Measurements from ENCODE around the gene PSMB9.
A peak's percentile ranks its signal among the peaks of the same experiment; 100 is the strongest.

The PSMB9 gene

DNA sequence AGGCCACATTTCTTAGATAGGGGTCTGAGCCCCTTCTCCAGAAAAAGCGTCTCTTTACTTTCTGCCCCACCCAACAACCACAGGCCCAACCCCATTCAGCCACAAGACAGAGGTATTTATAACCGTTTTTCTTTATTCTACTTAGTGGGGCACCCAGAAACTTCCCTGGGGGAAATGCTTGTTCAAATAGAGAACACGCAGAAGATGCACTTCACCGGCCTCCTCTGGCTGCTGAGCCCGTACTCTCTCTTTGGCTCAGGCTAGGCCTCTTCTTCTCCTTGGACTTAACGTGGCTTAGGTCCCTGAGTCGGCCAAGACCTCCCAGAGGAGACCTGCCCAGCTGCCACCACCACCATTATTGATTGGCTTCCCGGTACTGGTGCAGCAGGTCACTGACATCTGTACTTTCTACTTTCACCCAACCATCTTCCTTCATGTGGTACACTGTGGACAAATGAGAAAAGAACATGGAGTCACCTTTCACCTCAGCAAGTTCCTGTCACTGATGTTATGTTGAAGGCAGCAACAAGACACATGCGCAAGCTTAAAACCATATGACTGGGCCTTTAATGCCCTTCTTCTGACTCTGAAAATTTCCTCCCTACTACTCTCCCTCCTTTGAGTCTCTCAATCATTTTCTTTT lies 13.3 kb upstream of the PSMB9 start:
- no peak for DNase-seq

DNA sequence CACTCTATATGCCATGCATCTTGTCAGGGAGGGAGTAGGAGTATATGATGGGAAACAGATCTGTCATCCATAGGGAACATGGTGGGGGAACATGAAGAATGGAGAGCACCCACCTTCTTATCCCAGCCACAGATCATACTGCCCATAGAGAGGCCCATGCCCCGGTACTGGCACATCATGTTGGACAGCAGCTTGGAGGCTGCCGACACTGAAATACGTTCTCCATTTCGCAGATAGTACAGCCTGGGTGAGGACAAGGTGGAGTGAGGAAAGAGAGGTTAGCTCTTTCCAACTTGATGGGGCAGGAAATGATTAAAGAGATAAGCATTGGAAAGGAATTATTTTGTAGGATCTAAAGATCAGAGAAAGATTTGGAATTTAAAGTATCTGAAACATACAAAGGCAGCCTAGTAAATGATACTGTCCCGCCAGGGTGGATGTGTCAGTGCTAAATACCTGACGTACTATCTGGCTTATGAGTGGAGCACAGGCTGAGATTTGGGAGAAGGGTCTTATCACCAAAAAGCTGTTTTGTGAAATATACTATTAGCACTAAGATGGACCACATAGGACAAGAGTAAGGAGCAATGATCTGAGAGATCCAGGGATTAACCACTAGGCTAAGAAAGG lies 11.9 kb upstream of the PSMB9 start:
- no peak for DNase-seq

DNA sequence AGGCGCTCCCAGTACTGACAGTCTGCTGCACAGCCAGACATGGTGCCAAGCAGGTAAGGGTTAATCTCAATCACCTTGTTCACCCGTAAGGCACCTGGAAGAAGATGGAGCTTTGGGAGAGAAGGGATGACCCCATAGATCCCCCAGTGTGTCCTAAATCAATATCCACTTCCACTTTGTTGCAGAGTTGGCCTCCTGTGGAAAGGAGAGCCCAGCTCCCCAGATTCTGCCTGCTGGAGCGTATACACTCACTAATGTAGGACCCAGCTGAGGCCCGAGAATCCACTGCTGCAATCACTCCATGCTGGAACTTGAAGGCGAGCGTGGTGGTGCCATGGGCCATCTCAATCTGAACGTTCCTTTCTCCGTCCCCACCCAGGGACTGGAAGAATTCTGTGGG lies 11.3 kb upstream of the PSMB9 start:
- no peak for DNase-seq

DNA sequence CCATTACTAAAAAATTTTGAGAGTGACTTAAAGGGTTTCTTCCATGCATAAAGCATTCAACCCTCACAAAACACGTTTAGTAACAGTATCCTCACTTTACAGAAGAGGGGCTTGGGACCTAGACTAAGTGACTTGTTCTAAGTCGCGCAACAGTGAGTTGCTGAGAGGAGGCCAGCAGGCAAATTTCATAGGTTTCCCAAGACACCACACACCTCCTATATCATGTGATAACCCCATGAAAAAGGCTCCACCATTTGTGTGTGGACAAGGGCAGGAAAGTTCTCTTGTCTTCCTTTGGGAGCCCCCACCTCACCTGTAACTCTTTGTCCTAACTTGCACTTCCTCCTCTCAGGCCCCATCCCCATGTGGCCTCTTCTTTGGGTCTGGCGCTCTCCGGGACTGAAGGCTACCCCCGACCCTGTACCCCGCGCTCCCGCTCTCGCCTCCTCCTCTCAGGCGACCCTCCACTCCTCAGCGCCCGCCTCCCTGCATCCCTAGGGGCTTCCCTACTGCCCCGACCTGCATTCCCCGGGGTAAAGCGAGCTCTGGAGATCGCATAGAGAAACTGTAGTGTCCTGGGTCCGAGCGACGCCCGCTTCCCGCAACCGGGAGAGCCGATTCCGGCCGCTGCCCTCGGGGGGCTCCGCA lies 10.5 kb upstream of the PSMB9 start:
- no peak for DNase-seq

DNA sequence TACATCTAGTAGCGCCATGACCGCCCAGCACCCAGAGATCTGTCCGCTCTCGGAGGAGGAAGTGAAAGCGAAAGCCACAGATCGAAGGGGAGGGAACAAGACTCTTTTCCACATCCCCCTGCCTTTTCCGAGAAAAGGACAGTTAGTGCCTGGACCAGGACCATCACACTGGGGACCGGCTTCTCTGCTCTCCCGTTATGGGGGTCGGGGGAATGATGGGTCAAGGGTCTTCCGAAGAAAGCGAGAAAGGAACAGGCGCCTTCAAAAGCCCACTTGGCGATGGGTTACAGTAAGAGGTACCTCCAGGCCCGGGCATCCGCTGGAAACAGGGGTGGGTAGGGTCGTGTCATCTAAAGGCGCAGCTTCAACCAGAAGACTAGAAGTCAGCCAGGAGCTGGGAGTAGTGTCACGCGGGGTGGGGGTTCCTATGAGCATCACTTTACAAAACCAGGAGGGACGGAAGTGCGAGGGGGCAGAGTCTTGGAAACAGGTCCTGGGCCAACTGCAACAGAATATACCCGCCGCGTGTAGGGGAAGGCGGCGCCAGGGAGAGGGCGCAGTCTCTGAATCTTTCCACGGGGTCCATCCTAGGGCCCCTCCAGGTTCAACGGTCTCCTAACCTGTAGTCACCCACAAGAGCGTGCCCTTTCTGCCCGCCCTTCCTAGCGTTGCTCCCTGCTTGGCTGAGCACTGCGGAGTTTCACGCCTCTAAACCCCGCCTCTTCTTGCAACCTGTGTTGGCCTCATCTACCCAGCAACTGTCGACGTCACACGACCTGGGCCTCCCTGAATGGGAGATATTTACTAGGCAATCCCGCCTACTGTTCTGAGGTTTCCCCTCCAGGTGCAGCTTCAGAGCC lies 9.8 kb upstream of the PSMB9 start, which contains the start of gene PSMB8:
PSMB8 (minus strand) TSS at position 69 of the 860 bp plus-strand sequence; CDS start at position 18, 51 bp downstream.
- DNase-seq = peak; percentile 92 to 99

DNA sequence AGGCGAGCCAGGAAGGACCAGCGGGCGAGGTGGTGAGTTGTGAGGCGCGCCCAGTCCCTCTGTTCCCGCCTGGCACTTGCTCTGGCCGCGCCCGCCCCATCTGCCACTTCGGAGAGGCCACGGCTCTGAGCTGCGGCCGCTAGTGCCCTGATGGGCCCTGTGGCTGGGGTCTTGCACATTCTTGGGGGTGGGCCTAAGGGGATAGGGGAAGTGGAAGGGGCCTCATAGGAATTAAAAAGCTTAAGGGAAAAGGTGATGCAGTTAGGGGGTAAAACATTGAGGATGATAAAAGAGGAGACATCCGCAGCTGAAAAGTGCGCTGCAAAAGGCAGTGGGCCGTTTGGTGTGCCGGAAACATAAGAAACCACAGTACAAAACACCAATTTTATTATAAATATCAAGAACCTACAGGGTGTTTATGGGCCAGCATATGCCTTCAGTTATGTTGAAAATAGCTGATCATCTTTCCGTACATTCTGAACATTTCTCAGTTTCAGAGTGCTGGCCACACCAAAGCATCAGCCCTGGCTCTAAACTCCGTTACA lies 9.1 kb upstream of the PSMB9 start:
- DNase-seq = no peak

DNA sequence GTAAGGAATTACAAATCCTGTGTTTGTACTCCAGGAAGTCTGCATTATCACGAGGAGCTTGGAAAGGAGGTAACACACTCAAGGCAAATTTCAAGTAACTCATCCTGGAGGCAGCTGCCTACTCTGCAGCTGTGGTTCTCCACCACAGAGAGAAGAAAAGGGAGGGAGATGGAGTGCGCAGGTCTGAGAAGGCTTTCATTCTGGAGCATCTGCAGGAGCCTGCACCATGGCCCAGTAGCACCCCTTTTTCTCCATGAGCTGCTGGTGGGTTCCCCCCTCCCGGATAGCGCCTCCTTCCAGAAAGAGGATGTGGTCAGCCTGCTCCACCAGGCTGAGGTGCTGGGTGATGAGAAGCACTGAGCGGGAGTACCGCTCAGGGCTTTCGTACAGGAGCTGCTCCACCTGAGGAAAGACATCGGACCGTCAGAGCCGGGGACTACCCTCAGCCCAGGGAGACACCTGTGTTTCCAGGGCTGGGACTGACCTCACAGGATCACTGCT lies 8.6 kb upstream of the PSMB9 start:
- peak in 1 of 2 donors; percentile 34 for DNase-seq

DNA sequence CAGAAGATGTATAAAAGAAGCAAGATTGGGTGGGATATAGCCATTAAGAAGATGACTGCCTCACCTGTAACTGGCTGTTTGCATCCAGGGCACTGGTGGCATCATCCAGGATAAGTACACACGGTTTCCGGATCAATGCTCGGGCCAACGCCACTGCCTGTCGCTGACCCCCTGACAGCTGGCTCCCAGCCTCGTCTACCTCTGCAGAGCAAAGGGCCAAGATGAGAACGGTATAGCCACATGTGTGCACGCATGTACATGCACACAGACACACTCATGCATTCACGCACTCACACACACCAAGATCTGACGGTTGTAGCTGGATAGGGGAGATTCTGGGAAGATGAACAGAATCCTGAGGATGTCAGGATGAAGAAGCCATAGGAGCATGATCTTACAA lies 7.0 kb upstream of the PSMB9 start:
- no peak for DNase-seq

DNA sequence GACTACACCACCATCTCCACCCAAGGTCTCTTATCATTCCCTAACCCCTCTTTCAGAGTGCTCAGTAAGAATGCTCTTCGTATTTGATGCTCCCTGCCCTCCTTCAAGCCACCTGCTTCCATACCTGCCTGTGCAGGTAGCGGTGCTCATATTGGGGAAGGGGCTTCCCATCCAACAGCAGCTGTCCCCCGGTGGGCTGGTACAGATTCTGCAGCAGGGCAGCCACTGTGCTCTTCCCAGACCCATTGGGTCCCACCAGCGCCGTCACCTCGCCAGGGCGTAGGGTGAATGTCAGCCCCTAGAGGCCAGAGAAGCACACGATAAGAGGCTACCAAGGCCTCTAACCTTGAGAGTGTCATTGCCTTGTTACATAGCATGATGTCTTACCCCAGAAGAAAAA lies 6.2 kb upstream of the PSMB9 start:
- DNase-seq = no peak

DNA sequence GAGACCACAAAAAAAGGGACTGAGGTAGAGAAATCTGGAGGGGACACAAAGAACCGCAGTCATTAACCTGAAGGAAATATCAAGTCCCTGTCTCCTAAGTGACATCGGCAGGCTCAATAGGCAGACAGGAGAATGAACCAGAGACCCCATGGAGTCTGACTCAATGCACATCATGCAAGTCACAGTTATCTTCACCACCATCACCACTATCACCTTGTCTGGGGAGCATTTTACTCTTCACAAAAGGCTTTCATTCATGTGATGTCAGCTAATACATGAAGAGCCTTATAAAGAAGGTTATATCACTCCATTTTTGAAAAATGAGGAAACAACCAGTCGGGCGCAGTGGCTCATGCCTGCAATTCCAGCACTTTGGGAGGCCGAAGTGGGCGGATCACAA lies 4.9 kb upstream of the PSMB9 start:
- no peak for DNase-seq

DNA sequence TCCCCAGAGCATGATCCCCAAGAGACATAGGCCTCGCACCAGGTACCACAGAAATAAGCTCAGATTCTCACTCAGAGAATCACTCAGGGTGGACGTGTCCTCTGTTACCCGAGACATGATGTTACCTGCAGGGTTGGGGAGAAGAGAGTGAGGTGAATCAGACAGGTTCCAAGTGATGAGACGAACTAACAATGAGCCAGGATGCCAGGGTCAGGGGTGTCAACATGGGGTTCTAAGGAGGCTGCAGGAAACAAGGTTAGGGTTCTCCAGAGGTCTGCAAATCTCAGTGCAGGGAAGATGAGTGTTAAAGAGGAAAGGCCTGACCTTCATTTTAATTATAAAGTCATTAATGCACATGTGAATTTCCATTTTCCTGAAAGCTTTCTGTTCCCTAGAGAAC lies 3.0 kb upstream of the PSMB9 start:
- no peak for DNase-seq

DNA sequence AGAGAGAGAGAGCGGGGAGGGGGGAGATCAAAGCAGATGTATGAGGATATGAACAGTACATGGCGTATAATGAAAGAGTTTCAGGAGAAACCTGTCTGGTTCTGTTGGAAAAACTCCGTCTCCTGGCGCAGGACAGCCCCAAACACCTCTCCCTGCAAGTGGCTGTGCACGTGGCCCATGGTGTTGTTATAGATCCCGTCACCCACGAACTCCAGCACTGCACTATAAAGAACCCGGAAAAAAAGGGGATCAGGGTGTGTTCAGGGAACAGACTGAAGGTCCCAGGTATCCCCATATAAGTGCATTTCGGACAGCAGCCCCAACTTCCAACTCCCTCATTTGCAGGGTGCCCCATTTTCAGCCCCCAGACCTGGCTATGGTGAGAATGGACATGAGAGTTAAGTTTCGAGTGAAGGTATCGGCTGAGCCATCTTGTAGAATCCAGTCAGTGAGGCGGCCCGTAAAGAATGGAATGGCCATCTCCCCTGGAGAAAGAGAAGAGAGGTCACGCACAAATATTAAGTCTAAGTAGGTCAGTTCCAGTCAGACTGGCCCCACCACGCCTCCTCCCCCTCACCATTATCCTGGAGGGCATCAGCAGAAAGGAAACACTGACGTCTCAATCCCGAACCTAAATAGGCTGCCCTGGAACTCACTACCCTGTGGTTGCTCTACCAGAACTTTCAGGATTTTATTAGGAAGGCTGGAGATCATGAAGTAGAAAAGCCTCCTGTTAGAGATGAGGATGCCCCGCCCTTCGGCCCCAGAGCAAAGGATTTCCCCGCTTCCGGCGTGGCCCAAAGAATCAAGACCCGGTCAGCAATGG lies 1.8 kb upstream of the PSMB9 start:
- no peak for DNase-seq

DNA sequence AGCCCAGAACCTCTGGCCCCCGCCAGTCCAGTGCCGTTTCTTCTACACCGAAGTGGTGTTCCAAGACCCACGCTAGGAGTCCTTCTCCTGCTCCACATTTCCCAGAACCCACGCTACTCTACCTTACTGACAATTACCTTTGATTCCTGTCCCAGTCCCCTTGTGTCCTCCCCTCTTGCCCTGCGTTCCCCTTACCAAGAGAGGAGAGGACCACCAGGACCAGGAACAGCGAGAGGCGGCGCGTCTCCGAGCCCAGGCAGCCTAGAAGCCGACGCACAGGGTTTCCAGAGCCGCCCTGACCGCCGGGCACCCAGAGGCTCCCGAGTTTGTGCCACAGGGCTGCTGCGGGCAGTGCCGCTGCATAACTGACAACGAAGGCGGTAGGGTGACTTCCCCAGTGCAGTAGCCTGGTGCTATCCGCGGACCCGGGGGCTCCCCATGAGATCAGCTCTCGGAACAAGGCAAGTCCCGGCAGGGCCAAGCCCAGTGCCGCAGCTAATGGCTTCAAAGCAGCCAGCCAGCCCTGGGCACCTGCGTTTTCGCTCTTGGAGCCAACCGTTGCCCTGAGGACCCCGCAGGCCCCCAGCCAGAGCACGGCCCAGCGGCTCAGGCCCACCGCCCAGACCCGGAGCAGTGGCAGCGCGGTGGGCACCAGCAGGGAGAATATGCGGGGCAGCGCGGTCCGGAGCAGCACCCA lies 1.0 kb upstream of the PSMB9 start:
- peak; percentile 73 to 84 for DNase-seq

DNA sequence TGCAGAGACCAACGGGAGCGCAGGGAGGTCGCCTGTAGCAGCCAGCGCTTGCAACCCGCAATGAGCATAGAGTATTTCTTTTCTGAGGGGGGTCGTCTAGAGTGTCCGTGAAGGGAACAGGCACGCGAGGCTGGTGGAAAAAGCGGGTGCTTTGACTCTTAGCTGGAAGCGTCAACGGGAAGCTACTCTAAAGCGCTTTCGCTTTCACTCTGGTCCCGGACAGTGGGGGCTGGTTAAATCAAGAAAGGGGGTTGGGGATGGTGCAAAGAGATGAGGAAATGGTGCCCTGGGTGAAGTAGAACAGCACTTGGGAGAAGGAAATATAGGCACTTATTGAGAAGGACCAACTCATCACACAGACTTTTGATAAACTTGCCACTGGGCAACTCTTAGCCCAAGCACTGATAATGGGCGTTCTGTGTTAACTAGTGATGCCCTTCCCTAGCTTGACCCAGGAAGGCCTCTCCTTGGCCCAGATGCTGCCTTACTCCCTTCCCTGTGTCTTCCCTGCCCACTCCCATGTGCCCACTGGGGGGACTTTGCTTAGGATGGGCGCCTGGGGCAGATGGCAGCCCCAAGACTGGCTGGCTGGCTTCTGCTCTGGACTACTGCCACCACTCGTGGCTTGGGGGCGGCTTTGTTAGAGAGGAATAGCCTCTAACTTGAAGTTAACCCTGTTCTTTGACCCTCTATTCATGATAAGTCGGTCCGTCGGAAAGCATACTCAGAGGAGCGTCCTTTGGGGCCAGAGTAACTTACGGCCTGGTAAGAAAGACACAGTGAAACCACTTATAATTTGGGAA lies 585 bp downstream of the PSMB9 start:
- DNase-seq = peak; percentile 68 to 71

DNA sequence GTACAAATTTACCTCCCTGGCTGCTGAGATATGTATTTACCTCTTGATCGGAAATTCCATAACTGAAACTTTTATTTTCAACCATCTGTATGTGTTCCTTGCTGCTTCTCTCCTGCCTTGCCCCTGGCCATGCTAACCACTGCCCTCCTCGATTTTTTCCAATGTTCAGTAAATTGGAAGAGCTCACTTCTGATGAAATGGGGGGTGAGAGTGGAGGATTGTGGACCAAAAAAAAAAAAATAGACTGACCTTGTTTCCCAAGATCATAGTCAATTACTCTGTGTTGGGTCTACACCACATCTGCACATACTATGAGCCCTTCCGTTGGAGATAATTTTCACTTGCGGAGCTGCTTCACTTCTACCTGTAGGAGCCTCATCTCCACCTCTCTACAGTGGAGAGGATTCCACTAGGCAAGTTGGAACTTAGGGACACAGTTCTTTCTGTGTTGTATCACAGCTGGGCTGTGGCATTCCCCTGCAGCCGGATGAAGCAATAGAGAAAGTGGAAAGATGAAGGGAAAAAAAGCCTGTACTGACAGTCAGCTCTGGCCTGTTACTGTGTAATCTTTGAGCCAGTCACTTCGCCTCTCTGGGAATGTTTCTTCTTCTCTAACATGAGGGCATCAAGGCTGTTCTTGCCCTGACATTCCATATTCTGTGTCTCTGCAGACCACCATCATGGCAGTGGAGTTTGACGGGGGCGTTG lies 1.6 kb downstream of the PSMB9 start:
- DNase-seq = no peak

DNA sequence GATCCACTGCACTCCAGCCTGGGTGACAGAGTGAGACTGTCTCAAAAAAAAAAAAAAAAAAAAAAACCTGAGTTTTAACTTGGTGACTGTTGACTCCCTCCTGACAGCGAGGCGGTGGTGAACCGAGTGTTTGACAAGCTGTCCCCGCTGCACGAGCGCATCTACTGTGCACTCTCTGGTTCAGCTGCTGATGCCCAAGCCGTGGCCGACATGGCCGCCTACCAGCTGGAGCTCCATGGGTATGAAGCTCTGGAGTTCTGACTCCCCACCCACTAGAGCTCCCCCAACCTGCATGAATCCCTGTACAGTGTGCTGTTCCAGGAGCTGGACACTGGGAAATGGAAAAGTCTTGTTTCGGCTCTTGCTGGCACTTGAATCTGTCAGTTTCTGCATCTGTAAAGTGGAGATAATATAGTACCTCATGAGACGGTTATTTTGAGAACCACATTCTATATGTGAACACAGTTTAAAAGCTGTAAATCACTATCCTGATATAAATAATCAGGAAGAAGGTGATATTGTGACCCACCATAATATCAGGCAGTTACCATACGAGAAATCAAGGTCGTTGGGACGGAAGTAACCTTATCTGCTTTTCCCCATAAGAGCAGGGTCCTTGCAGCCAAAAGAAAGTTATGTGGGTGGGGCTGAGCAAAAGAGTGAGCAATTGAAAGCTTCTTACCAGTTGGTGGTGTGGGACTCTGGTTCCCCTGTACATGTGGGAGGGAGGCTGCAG lies 3.3 kb downstream of the PSMB9 start:
- no peak for DNase-seq

DNA sequence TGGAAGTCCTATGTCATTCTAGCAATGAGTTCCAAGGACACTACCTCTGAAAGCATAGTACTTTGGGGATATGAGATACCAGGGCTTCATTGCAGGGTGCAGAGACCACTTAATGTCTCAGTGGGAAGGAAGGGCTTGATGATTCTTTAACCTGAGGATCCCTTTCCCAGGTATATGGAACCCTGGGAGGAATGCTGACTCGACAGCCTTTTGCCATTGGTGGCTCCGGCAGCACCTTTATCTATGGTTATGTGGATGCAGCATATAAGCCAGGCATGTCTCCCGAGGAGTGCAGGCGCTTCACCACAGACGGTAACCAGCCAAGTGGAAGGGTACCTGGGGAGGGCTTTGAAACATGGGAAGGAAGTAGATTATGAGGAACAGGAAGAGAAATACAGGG lies 4.2 kb downstream of the PSMB9 start:
- DNase-seq = no peak

DNA sequence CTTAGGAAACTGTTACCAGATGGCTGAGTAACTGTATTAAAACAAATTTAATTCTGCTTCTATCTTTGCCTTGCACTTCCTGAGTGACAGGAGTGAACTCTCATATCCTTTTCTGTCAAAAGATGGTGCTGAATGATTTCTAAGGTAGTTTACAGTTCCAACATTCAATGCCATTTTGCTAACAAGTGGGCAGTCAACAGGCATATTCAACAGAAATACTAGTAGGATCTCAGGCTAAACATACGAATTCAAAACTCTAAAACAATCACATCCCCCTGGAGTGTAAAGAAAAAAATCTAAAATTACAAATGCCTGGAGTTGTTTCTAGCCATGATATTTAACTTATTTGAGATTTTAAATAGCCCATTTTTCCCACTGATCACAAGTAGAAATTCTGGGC lies 6.7 kb downstream of the PSMB9 start:
- DNase-seq = no peak

DNA sequence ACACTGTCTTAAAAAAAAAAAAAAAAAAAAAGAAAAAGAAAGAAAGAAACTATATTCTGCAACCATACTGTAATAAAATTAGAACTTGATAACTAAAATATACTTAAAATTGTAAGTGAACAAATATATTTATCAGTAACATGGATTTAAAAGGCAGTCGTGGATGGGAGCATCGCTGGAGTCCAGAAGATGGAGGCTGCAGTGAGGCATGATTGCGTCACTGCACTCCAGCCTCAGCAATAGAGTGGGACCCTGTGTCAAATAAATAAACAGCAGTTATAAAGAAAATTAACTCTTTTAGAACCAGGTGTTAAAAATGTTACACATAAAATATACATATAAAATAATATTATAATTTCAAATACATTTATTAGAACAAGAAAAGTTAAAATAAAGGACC lies 8.7 kb downstream of the PSMB9 start:
- no peak for DNase-seq

All from inflammatory macrophage treated with lipopolysaccharide for 1 hour (primary cell).